HepG2 (cell line): Measurements from ENCODE around the gene COL8A1. TPM values are rescaled to one million over a fixed set of nuclear protein-coding genes. Genes with fewer than 3 reads are reported as not detected.

Source experiments
- ASH2L ChIP-seq: fragments of 300-600, 200-600 bp; sonication (generic); IDR thresholded peaks from 2 replicates; pipeline ENCODE4 v1.7.0; 2017; ENCODE audit warnings: low read depth, mild to moderate bottlenecking, moderate library complexity, mixed read lengths, low read length; ENCODE audit not compliant: insufficient read length
- MLLT10 ChIP-seq: sonication (generic); formaldehyde crosslinking; IDR thresholded peaks from 2 replicates; pipeline ENCODE4 v1.4.0; 2020; ENCODE audit warnings: missing genetic modification reagents
- ZNF407 ChIP-seq: sonication (generic); formaldehyde crosslinking; IDR thresholded peaks from one replicate; pipeline ENCODE4 v1.5.1; 2020; ENCODE audit warnings: mild to moderate bottlenecking, missing genetic modification reagents; ENCODE audit errors: not compliant biosample characterization
- ZNF503 ChIP-seq: sonication (generic); formaldehyde crosslinking; IDR thresholded peaks from 2 replicates; pipeline ENCODE4 v1.4.0; 2020; ENCODE audit warnings: missing genetic modification reagents
- polyA plus RNA-seq, 8 experiments: library from polyadenylated mRNA; depleted of rRNA in 3 of 8; stranded (reverse) in 7 of 8; unstranded in 1 of 8; fragments of >200 nt; fragmentation: Illumina TruSeq in 4 of 8; extraction: Trizol in 4 of 8; gene quantifications; 2 replicates each; pipeline versions ENCODE4 v1.2.1 to v1.2.3, GENCODE V29; 2011 to 2016; ENCODE audit warnings: low read depth in 4 of 8, missing spikeins in 1 of 8, mixed read lengths in 1 of 8; ENCODE audit not compliant: insufficient read depth in 1 of 8
- total RNA-seq, 5 experiments: library from RNA; depleted of rRNA; stranded (reverse); fragments of >200 nt; fragmentation: Illumina TruSeq; extraction: Trizol; gene quantifications; 2 replicates each; pipeline ENCODE4 v1.2.3, GENCODE V29; 2016; ENCODE audit warnings: low read depth in 1 of 5

The COL8A1 gene
- total and polyA plus RNA-seq, 2 of the 13 experiments (the other 11 are each of a cell fraction or from before 2014, with no cell fraction given): not detected

- TF ChIP-seq ZNF503 (CRISPR knock-in tag) (no peak), ASH2L (no peak), MLLT10 (CRISPR knock-in tag) (no peak), ZNF407 (no peak)
Observed at GRCh38 chr3:99825004-99825640, 186.7 kb downstream of the COL8A1 start (continued).
